DOHH2 (cell line): Measurements from ENCODE around the gene YLPM1.

Source experiments
- H3F3A ChIP-seq: fragments of 200-600 bp; sonication (generic), shearing (Covaris generic); 2 replicates; pipeline ENCODE4 v1.6.0; 2016; ENCODE audit warnings: antibody characterized with exemption, mild to moderate bottlenecking; ENCODE audit not compliant: control insufficient read depth, insufficient read depth
- H3K27ac ChIP-seq: fragments of 200-600 bp; sonication (generic); 2 replicates; pipeline ENCODE4 v1.5.1; 2014; ENCODE audit warnings: low read depth, mild to moderate bottlenecking, low read length, moderate library complexity
- H3K27me3 ChIP-seq: fragments of 200-600 bp; sonication (generic); 2 replicates; pipeline ENCODE4 v1.6.1; 2014; ENCODE audit warnings: mild to moderate bottlenecking, low read length, mixed read lengths; ENCODE audit not compliant: control insufficient read depth
- H3K36me3 ChIP-seq: fragments of 200-600 bp; sonication (generic); 2 replicates; pipeline ENCODE4 v1.6.1; 2014; ENCODE audit warnings: mild to moderate bottlenecking, low read length, moderate library complexity, mixed read lengths; ENCODE audit not compliant: control insufficient read depth
- H3K4me1 ChIP-seq: fragments of 200-600 bp; sonication (generic); 2 replicates; pipeline ENCODE4 v1.6.1; 2014; ENCODE audit warnings: mild to moderate bottlenecking, low read length, mixed read lengths; ENCODE audit not compliant: control insufficient read depth
- H3K4me2 ChIP-seq: fragments of 200-600 bp; sonication (generic); 2 replicates; pipeline ENCODE4 v1.6.0; 2014; ENCODE audit warnings: mild to moderate bottlenecking, low read length, moderate library complexity
- H3K4me3 ChIP-seq: fragments of 200-600 bp; sonication (generic); 2 replicates; pipeline ENCODE4 v1.5.1; 2014; ENCODE audit warnings: mild to moderate bottlenecking, low read length, mixed read lengths
- H3K79me2 ChIP-seq: fragments of 200-600 bp; sonication (generic); 2 replicates; pipeline ENCODE4 v1.6.1; 2014; ENCODE audit warnings: mild to moderate bottlenecking, low read length, mixed read lengths; ENCODE audit not compliant: control insufficient read depth
- H3K9me2 ChIP-seq: fragments of 200-600 bp; sonication (generic); replicated peaks from 2 replicates; pipeline ENCODE4 v1.6.1; 2014; ENCODE audit warnings: mild to moderate bottlenecking, low read length, mixed read lengths; ENCODE audit not compliant: control insufficient read depth
- H3K9me3 ChIP-seq: fragments of 200-600 bp; sonication (generic); 2 replicates; pipeline ENCODE4 v1.6.1; 2014; ENCODE audit warnings: antibody characterized with exemption, low read length, mixed read lengths; ENCODE audit not compliant: control insufficient read depth, insufficient read depth
- H4K20me1 ChIP-seq: fragments of 200-600 bp; sonication (generic); 2 replicates; pipeline ENCODE4 v1.6.0; 2014; ENCODE audit warnings: low read depth, mild to moderate bottlenecking, antibody characterized with exemption, low read length, moderate library complexity; ENCODE audit not compliant: control insufficient read depth, insufficient read depth
- CTCF ChIP-seq: fragments of 200-600 bp; sonication (generic); IDR thresholded peaks from one replicate; pipeline ENCODE4 v1.5.1; 2014; ENCODE audit warnings: antibody characterized with exemption, mild to moderate bottlenecking, low read depth, low read length; ENCODE audit not compliant: poor library complexity, severe bottlenecking
- EZH2phosphoT487 ChIP-seq: fragments of 200-600 bp; sonication (generic); IDR thresholded peaks from 2 replicates; pipeline ENCODE4 v1.6.1; 2017; ENCODE audit warnings: borderline replicate concordance, mild to moderate bottlenecking, antibody characterized with exemption, low read length, moderate library complexity, mixed read lengths

The YLPM1 gene

GRCh38 chr14:74848768-74849167, 85.7 kb downstream of the YLPM1 start:
- no peaks in the 10 kb centered on the region for H3K27me3 ChIP-seq
- no peaks in the 10 kb centered on the region for H3K36me3 ChIP-seq
- no peak overlapping the region for H3K4me3 ChIP-seq
- H3K9me3 ChIP-seq: no peaks in the 10 kb centered on the region
- no peaks in the 10 kb centered on the region for H3K9me2 ChIP-seq
- H3F3A ChIP-seq: 0 out of 2 replicates have a peak, but pooled peaks cover 4% of the 10 kb centered on the region
- TF ChIP-seq CTCF (no peak), EZH2phosphoT487 (no peak)
- H3K79me2 ChIP-seq: no peaks in the 10 kb centered on the region
- H3K4me1 ChIP-seq: peaks cover 11% of the 10 kb centered on the region
- no peak overlapping the region for H3K27ac ChIP-seq
- H3K4me2 ChIP-seq: no peak overlapping the region
- no peaks in the 10 kb centered on the region for H4K20me1 ChIP-seq

GRCh38 chr14:74852922-74853530, 89.9 kb downstream of the YLPM1 start:
- Histone ChIP-seq H3K4me3 (no peak overlapping the region), H3K9me3 (no peaks in the 10 kb centered on the region), H3K4me1 (peaks cover 11% of the 10 kb centered on the region), H4K20me1 (no peaks in the 10 kb centered on the region), H3K9me2 (no peaks in the 10 kb centered on the region), H3F3A (0 out of 2 replicates have a peak, but pooled peaks cover 4% of the 10 kb centered on the region), H3K36me3 (no peaks in the 10 kb centered on the region; the same call in 1 of the 2 replicates), H3K4me2 (no peak overlapping the region), H3K79me2 (no peaks in the 10 kb centered on the region), H3K27me3 (no peaks in the 10 kb centered on the region), H3K27ac (no peak overlapping the region)
- TF ChIP-seq EZH2phosphoT487 (no peak), CTCF (no peak)

GRCh38 chr14:74853581-74853980, 90.5 kb downstream of the YLPM1 start:
- no peaks in the 10 kb centered on the region for H3K27me3 ChIP-seq
- H3K9me2 ChIP-seq: no peaks in the 10 kb centered on the region
- no peaks in the 10 kb centered on the region; the same call in 1 of the 2 replicates for H3K36me3 ChIP-seq
- no peaks in the 10 kb centered on the region for H4K20me1 ChIP-seq
- no peak for TF ChIP-seq CTCF
- no peak for TF ChIP-seq EZH2phosphoT487
- no peak overlapping the region for H3K27ac ChIP-seq
- no peak overlapping the region for H3K4me2 ChIP-seq
- H3K4me3 ChIP-seq: no peak overlapping the region
- H3K4me1 ChIP-seq: peaks cover 11% of the 10 kb centered on the region
- H3K9me3 ChIP-seq: no peaks in the 10 kb centered on the region
- 0 out of 2 replicates have a peak, but pooled peaks cover 4% of the 10 kb centered on the region for H3F3A ChIP-seq
- H3K79me2 ChIP-seq: no peaks in the 10 kb centered on the region
